ENCODE data around the gene MYO3B. TPM values are rescaled to one million over a fixed set of nuclear protein-coding genes. Genes with fewer than 3 reads are reported as not detected.
"Not testable (repeated sequence)": the region's sequence is repeated elsewhere in the genome, so short reads cannot be mapped to it uniquely, and the experiment has no call there.

The MYO3B gene
- polyA plus RNA-seq, 1 experiment = 0.10 TPM

DNA sequence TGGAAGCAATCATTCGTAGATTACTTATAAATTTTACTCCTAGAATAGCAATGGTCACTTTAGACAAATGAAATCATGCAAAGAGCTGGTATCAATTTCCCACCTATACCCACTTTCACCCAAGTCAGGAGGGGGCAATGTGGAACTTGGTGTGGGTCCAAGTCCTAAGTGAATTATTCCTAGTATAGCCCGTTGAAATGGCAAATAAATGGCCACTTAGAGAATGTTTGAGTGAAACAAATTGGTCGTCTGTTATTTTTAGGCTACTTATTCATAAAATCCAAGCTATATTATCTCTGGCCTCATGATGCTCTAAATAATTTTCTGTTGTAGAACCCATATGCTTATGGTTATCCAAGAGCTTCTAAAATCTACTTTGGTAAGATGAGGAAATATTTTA is 98.1 kb downstream of the MYO3B start:
- Histone ChIP-seq H3K4me3 (ENCODE audit: low read depth, low read length) (no peak overlapping the region), H3K9me3 (ENCODE audit: control insufficient read depth, insufficient read depth, low read length) (no peaks in the 10 kb centered on the region), H3K27me3 (ENCODE audit: control insufficient read depth, insufficient read depth, low read length) (peaks cover 2% of the 10 kb centered on the region), H3K27ac (ENCODE audit: low read depth, low read length) (no peak overlapping the region)
- POLR2A ChIA-PET = no interaction called here
- TF ChIP-seq CTCF (IDR thresholded peaks at IDR 0.05; ENCODE audit: low read depth, low read length) = no peak
- no peak for DNase-seq (ENCODE audit: low read depth, low spot score)
- CTCF ChIA-PET = interaction anchor here (0.5 kb wide), 1 partner anchor 824 kb away, joined by 3 read pairs; no protein-coding TSS in a partner anchor

DNA sequence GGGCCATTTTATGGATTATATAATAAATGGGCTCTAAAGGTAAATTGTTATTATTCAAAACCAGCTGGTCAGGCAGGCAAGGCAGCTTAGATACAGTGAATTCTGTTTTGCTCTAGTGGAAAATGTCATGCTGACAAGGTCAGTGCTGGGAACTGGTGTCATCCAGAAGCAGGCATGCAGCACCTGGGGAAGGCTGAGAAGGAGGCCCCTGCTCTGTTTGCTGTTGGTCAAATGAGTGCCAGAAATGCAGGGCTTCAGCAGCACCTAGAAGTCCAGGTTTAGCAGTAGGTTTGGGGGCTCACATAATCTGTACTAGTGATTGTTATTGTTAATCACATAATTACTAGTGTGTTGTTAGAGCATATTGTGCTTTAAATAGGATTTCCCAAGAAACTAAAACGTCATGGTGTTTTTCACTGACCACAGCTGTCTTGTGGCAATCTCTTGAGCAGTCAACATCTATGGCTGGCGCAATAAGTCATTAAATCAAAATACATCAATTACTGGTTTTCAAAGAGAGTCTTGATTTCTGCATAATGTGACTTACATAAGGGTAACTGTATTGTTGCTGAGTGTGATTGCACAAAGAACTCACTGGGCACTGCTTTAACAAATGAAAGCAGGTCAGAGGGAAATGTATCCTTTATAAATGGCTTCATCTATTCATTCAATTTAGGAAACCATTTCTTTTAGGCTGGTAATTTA is 99.1 kb downstream of the MYO3B start:
- TF ChIP-seq CTCF (IDR thresholded peaks at IDR 0.05; ENCODE audit: low read depth, low read length) = no peak
- H3K27me3 ChIP-seq (ENCODE audit: control insufficient read depth, insufficient read depth, low read length) = peaks cover 2% of the 10 kb centered on the region
- no peak for DNase-seq (ENCODE audit: low read depth, low spot score)
- H3K4me3 ChIP-seq (ENCODE audit: low read depth, low read length) = no peak overlapping the region
- H3K27ac ChIP-seq (ENCODE audit: low read depth, low read length) = no peak overlapping the region
- CTCF ChIA-PET = no interaction called here
- POLR2A ChIA-PET = no interaction called here
- H3K9me3 ChIP-seq (ENCODE audit: control insufficient read depth, insufficient read depth, low read length) = no peaks in the 10 kb centered on the region

GRCh38 chr2:170277951-170278350 is 100.0 kb downstream of the MYO3B start:
- TF ChIP-seq CTCF (IDR thresholded peaks at IDR 0.05; ENCODE audit: low read depth, low read length) = no peak
- no peaks in the 10 kb centered on the region for H3K9me3 ChIP-seq (ENCODE audit: control insufficient read depth, insufficient read depth, low read length)
- no peak overlapping the region for H3K27ac ChIP-seq (ENCODE audit: low read depth, low read length)
- no peak for DNase-seq (ENCODE audit: low read depth, low spot score)
- H3K27me3 ChIP-seq (ENCODE audit: control insufficient read depth, insufficient read depth, low read length) = peaks cover 2% of the 10 kb centered on the region
- no peak overlapping the region for H3K4me3 ChIP-seq (ENCODE audit: low read depth, low read length)
- ChIA-PET CTCF (no interaction called here), POLR2A (no interaction called here)

DNA sequence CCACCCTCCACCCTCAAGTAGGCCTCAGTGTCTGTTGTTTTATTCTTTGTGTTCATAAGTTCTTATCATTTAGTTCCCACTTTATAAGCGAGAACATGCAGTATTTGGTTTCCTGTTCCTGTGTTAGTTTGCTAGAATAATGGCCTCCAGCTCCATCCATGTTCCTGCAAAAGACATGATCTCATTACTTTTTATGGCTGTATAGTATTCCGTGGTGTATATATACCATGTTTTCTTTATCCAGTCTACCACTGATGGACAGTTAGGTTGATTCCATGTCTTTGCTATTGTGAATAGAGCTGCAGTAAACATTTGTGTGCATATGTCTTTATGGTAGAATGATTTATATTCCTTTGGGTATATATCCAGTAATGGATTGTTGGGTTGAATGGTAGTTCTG is 101.7 kb downstream of the MYO3B start:
- H3K4me3 ChIP-seq (ENCODE audit: low read depth, low read length); H3K9me3 ChIP-seq (ENCODE audit: control insufficient read depth, insufficient read depth, low read length); H3K27ac ChIP-seq (ENCODE audit: low read depth, low read length); H3K27me3 ChIP-seq (ENCODE audit: control insufficient read depth, insufficient read depth, low read length); POLR2A ChIA-PET; DNase-seq (ENCODE audit: low read depth, low spot score): not testable (repeated sequence)
- CTCF ChIA-PET = interaction anchor here (0.9 to 1.0 kb wide), 2 partner anchors 24 to 130 kb away, joined by 3 to 4 read pairs; no protein-coding TSS in a partner anchor

DNA sequence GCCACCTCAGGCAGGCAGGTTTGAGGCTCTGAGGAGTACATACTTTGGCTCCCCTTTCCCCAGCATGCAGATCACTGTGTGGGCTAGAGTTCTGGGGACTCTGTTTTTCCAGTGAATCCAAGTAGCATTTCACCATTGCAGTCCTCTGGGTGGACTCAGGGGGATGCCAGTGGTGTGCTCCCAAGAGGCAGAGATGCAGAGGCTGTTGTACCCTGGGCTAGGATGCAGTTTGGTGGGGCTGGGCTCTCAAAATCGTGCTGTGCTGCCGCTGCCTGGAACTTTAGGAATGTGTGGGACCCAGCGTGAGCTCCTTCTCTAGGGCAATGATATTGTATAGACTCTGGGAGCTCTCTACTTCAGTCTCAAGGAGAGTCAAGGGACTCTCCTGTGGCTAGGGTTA is 104.9 kb downstream of the MYO3B start:
- Histone ChIP-seq H3K4me3 (ENCODE audit: low read depth, low read length) (no peak overlapping the region), H3K27ac (ENCODE audit: low read depth, low read length) (no peak overlapping the region), H3K27me3 (ENCODE audit: control insufficient read depth, insufficient read depth, low read length) (peaks cover 3% of the 10 kb centered on the region), H3K9me3 (ENCODE audit: control insufficient read depth, insufficient read depth, low read length) (no peaks in the 10 kb centered on the region)
- ChIA-PET POLR2A (no interaction called here), CTCF (interaction anchor here (0.6 to 1.3 kb wide), 2 partner anchors 46 to 127 kb away, joined by 3 read pairs; no protein-coding TSS in a partner anchor)
- no peak for TF ChIP-seq CTCF (IDR thresholded peaks at IDR 0.05; ENCODE audit: low read depth, low read length)
- no peak for DNase-seq (ENCODE audit: low read depth, low spot score)
